Measurements from ENCODE around the gene UNC5B. TPM values are rescaled to one million over a fixed set of nuclear protein-coding genes. Genes with fewer than 3 reads are reported as not detected.

UNC5B gene
- polyA plus RNA-seq, 1 experiment: 27.4 TPM

- H3K4me3 ChIP-seq (ENCODE audit: low read depth, low read length): no peak overlapping the region
- H3K27me3 ChIP-seq (ENCODE audit: control insufficient read depth, insufficient read depth, low read length): peaks cover 18% of the 10 kb centered on the region
- H3K36me3 ChIP-seq (ENCODE audit: control insufficient read depth, insufficient read depth, low read length): no peaks in the 10 kb centered on the region
- DNase-seq (ENCODE audit: low read depth): no peak
- TF ChIP-seq CTCF (IDR thresholded peaks at IDR 0.05; ENCODE audit: insufficient read depth, low read depth, low read length): no peak
- POLR2A ChIA-PET: no interaction called here
- CTCF ChIA-PET: no interaction called here
Measured at GRCh38 chr10:71188201-71188600, 24.2 kb upstream of the UNC5B start.

- CTCF ChIA-PET: no interaction called here
- Histone ChIP-seq H3K27me3 (ENCODE audit: control insufficient read depth, insufficient read depth, low read length) (peaks cover 15% of the 10 kb centered on the region), H3K4me3 (ENCODE audit: low read depth, low read length) (no peak overlapping the region), H3K36me3 (ENCODE audit: control insufficient read depth, insufficient read depth, low read length) (no peaks in the 10 kb centered on the region)
- no peak for TF ChIP-seq CTCF (IDR thresholded peaks at IDR 0.05; ENCODE audit: insufficient read depth, low read depth, low read length)
- DNase-seq (ENCODE audit: low read depth): no peak
- POLR2A ChIA-PET: no interaction called here
Measured at GRCh38 chr10:71191019-71191418, 21.4 kb upstream of the UNC5B start.

GRCh38 chr10:71191551-71192076, 20.8 kb upstream of the UNC5B start:
- Histone ChIP-seq H3K27me3 (ENCODE audit: control insufficient read depth, insufficient read depth, low read length) (peaks cover 15% of the 10 kb centered on the region), H3K4me3 (ENCODE audit: low read depth, low read length) (no peak overlapping the region), H3K36me3 (ENCODE audit: control insufficient read depth, insufficient read depth, low read length) (no peaks in the 10 kb centered on the region)
- POLR2A ChIA-PET: no interaction called here
- CTCF ChIA-PET: no interaction called here
- DNase-seq (ENCODE audit: low read depth): no peak
- no peak for TF ChIP-seq CTCF (IDR thresholded peaks at IDR 0.05; ENCODE audit: insufficient read depth, low read depth, low read length)

GRCh38 chr10:71193516-71193915, 18.9 kb upstream of the UNC5B start:
- Histone ChIP-seq H3K27me3 (ENCODE audit: control insufficient read depth, insufficient read depth, low read length) (peaks cover 13% of the 10 kb centered on the region), H3K4me3 (ENCODE audit: low read depth, low read length) (no peak overlapping the region), H3K36me3 (ENCODE audit: control insufficient read depth, insufficient read depth, low read length) (no peaks in the 10 kb centered on the region)
- POLR2A ChIA-PET: no interaction called here
- TF ChIP-seq CTCF (IDR thresholded peaks at IDR 0.05; ENCODE audit: insufficient read depth, low read depth, low read length): no peak
- no peak for DNase-seq (ENCODE audit: low read depth)
- CTCF ChIA-PET: no interaction called here

GRCh38 chr10:71197955-71198354, 14.4 kb upstream of the UNC5B start:
- TF ChIP-seq CTCF (IDR thresholded peaks at IDR 0.05; ENCODE audit: insufficient read depth, low read depth, low read length): no peak
- no peak for DNase-seq (ENCODE audit: low read depth)
- no peaks in the 10 kb centered on the region for H3K36me3 ChIP-seq (ENCODE audit: control insufficient read depth, insufficient read depth, low read length)
- H3K27me3 ChIP-seq (ENCODE audit: control insufficient read depth, insufficient read depth, low read length): peaks cover 9% of the 10 kb centered on the region
- no peak overlapping the region for H3K4me3 ChIP-seq (ENCODE audit: low read depth, low read length)
- CTCF ChIA-PET: interaction anchor here (0.8 kb wide), 1 partner anchor 11 kb away, joined by 4 read pairs; no protein-coding TSS in a partner anchor
- POLR2A ChIA-PET: no interaction called here
